HCT116 (cell line): ENCODE data around the gene MYCN. TPM values are rescaled to one million over a fixed set of nuclear protein-coding genes. Genes with fewer than 3 reads are reported as not detected.
"Not testable (repeated sequence)": the region's sequence is repeated elsewhere in the genome, so short reads cannot be mapped to it uniquely, and the experiment has no call there.

ENCODE experiments used
- ATAC-seq: fragments of 200-7000 bp; cut with Tn5 transposase; 2 replicates; pipeline ENCODE4 v1.9.1; 2020; ENCODE audit warnings: mild to moderate bottlenecking, moderate library complexity
- BruUV-seq: library from RNA; stranded (reverse); fragments of 400-500 nt; replicated peaks from 2 replicates; lab custom pipeline; 2021; lab: Mats Ljungman, UMichigan
- CTCF ChIA-PET: fragments of 300-600 bp; sonication (Branson Sonifier 250); formaldehyde crosslinking; loops from one replicate; lab custom pipeline; 2021; ENCODE audit warnings: antibody characterized with exemption; lab: Charles Lee
- POLR2A ChIA-PET: fragments of 300-600, 350-600 bp; sonication (Branson Sonifier 250); formaldehyde crosslinking; loops from one replicate; lab custom pipeline; 2021; ENCODE audit warnings: antibody characterized with exemption; lab: Charles Lee
- RAD21 ChIA-PET, 2 experiments: fragments of 300-600 bp; sonication (Branson Sonifier 250); formaldehyde crosslinking; loops; one replicate each; lab custom pipeline; 2023; ENCODE audit warnings: low total read pairs in 2 of 2; ENCODE audit not compliant: uncharacterized antibody in 2 of 2, unreplicated experiment in 2 of 2, low non-redundant PET in 1 of 2; lab: Charles Lee
- DNase-seq: peaks from one replicate; pipeline ENCODE4 v3.0.0-alpha.2; 2010; ENCODE audit warnings: low read depth, low spot score
- H2AFZ ChIP-seq: fragments of 200-600 bp; shearing (Covaris generic), sonication (generic); 2 replicates; pipeline ENCODE4 v1.6.1; 2017; ENCODE audit warnings: low read depth, mixed run types, mixed read lengths, antibody characterized with exemption, low read length; ENCODE audit not compliant: poor library complexity, severe bottlenecking
- H3K27ac ChIP-seq: 2 replicates; pipeline ENCODE4 v1.5.1; 2012; ENCODE audit warnings: low read depth, low read length
- H3K27me3 ChIP-seq: fragments of 200-600 bp; sonication (generic); 2 replicates; pipeline ENCODE4 v1.6.1; 2016; ENCODE audit warnings: mixed run types, low read length, mixed read lengths; ENCODE audit not compliant: insufficient read depth
- H3K36me3 ChIP-seq, 2 experiments: fragments of 200-500 bp in 1 of 2; fragments of 200-600 bp in 1 of 2; sonication (Bioruptor generic) in 1 of 2; sonication (generic) in 1 of 2; 2 replicates each; pipeline versions ENCODE4 v1.5.1 to v1.6.1; 2014 to 2016; ENCODE audit warnings: low read length in 2 of 2, inconsistent platforms in 1 of 2, mixed read lengths in 1 of 2, mixed run types in 1 of 2; ENCODE audit not compliant: insufficient read depth in 2 of 2, control insufficient read depth in 1 of 2
- H3K4me1 ChIP-seq, 2 experiments: fragments of 200-600 bp in 1 of 2; sonication (generic) in 1 of 2; 2 replicates each; pipeline versions ENCODE4 v1.5.1 to v1.6.1; 2012 to 2017; ENCODE audit warnings: low read length in 2 of 2, inconsistent platforms in 1 of 2, mild to moderate bottlenecking in 1 of 2, mixed read lengths in 1 of 2, mixed run types in 1 of 2, moderate library complexity in 1 of 2; ENCODE audit not compliant: insufficient read depth in 2 of 2, control insufficient read depth in 1 of 2
- H3K4me2 ChIP-seq: fragments of 200-600 bp; sonication (generic); 2 replicates; pipeline ENCODE4 v1.6.1; 2017; ENCODE audit warnings: mixed run types, low read length, mixed read lengths
- H3K4me3 ChIP-seq, 2 experiments: fragments of 200-600 bp in 1 of 2; sonication (generic) in 1 of 2; replicated peaks in 1 of 2; 2 replicates each; pipeline ENCODE4 v1.5.1; 2011 to 2016; ENCODE audit warnings: low read length in 2 of 2, control low read depth in 1 of 2, low read depth in 1 of 2, mild to moderate bottlenecking in 1 of 2, mixed read lengths in 1 of 2, mixed run types in 1 of 2
- H3K79me2 ChIP-seq: fragments of 200-600 bp; sonication (generic); 2 replicates; pipeline ENCODE4 v1.6.1; 2017; ENCODE audit warnings: mild to moderate bottlenecking, mixed run types, low read length, moderate library complexity, mixed read lengths; ENCODE audit not compliant: insufficient read depth
- H3K9ac ChIP-seq: fragments of 200-600 bp; sonication (generic); 2 replicates; pipeline ENCODE4 v1.6.1; 2016; ENCODE audit warnings: low read length, mixed read lengths
- H3K9me2 ChIP-seq: fragments of 200-600 bp; sonication (generic), shearing (Covaris generic); 2 replicates; pipeline ENCODE4 v1.6.1; 2017; ENCODE audit warnings: mixed run types, mild to moderate bottlenecking, moderate library complexity; ENCODE audit not compliant: insufficient read depth
- H3K9me3 ChIP-seq, 2 experiments: fragments of 200-500 bp in 1 of 2; fragments of 200-600 bp in 1 of 2; sonication (Bioruptor generic) in 1 of 2; sonication (generic) in 1 of 2; 2 replicates each; pipeline ENCODE4 v1.6.1; 2014 to 2017; ENCODE audit warnings: low read length in 2 of 2, mixed read lengths in 2 of 2, inconsistent platforms in 1 of 2, low read depth in 1 of 2, mild to moderate bottlenecking in 1 of 2, mixed run types in 1 of 2, moderate library complexity in 1 of 2; ENCODE audit not compliant: control insufficient read depth in 1 of 2, insufficient read depth in 1 of 2
- H4K20me1 ChIP-seq: fragments of 200-600 bp; sonication (generic), shearing (Covaris generic); 2 replicates; pipeline ENCODE4 v1.6.1; 2017; ENCODE audit warnings: mixed run types, mild to moderate bottlenecking, moderate library complexity; ENCODE audit not compliant: insufficient read depth
- ATF3 ChIP-seq: IDR thresholded peaks from 2 replicates; pipeline ENCODE4 v1.6.1; 2012
- CBX3 ChIP-seq: IDR thresholded peaks from 2 replicates; pipeline ENCODE4 v1.6.1; 2012; ENCODE audit warnings: low read depth
- CTCF ChIP-seq, 3 experiments: fragments of 200-600 bp in 1 of 3; sonication (generic) in 1 of 3; IDR thresholded peaks in 2 of 3; conservative IDR thresholded peaks in 1 of 3; 2 replicates each; pipeline ENCODE4 v1.5.1; 2012 to 2017; ENCODE audit warnings: low read depth in 2 of 3, low read length in 2 of 3, antibody characterized with exemption in 1 of 3, borderline replicate concordance in 1 of 3, control low read depth in 1 of 3, mild to moderate bottlenecking in 1 of 3, mixed read lengths in 1 of 3, mixed run types in 1 of 3, moderate library complexity in 1 of 3; ENCODE audit not compliant: insufficient read depth in 1 of 3
- EGR1 ChIP-seq: IDR thresholded peaks from 2 replicates; pipeline ENCODE4 v1.6.1; 2012; ENCODE audit warnings: low read depth
- ELF1 ChIP-seq: IDR thresholded peaks from 2 replicates; pipeline ENCODE4 v1.6.1; 2012; ENCODE audit warnings: low read depth, borderline replicate concordance
- EZH2 ChIP-seq: fragments of 200-600 bp; sonication (generic); IDR thresholded peaks from 2 replicates; pipeline ENCODE4 v1.6.1; 2017; ENCODE audit warnings: antibody characterized with exemption, mixed run types
- EZH2phosphoT487 ChIP-seq: fragments of 200-600 bp; IDR thresholded peaks from 2 replicates; pipeline ENCODE4 v1.6.1; 2018; ENCODE audit warnings: antibody characterized with exemption, borderline replicate concordance
- FOSL1 ChIP-seq: IDR thresholded peaks from 2 replicates; pipeline ENCODE4 v1.6.1; 2012; ENCODE audit warnings: low read depth
- JUND ChIP-seq: IDR thresholded peaks from 2 replicates; pipeline ENCODE4 v1.6.1; 2012
- POLR2AphosphoS5 ChIP-seq: IDR thresholded peaks from 2 replicates; pipeline ENCODE4 v1.6.1; 2011; ENCODE audit warnings: mild to moderate bottlenecking, low read depth, low read length, moderate library complexity
- SIN3A ChIP-seq: IDR thresholded peaks from 2 replicates; pipeline ENCODE4 v1.6.1; 2012; ENCODE audit warnings: low read depth
- SP1 ChIP-seq: IDR thresholded peaks from 2 replicates; pipeline ENCODE4 v1.6.1; 2012; ENCODE audit warnings: low read depth
- SRF ChIP-seq: IDR thresholded peaks from 2 replicates; pipeline ENCODE4 v1.6.1; 2012; ENCODE audit warnings: low read depth
- TCF7L2 ChIP-seq: IDR thresholded peaks from 2 replicates; pipeline ENCODE4 v1.7.0; 2011; ENCODE audit warnings: borderline replicate concordance, inconsistent platforms; ENCODE audit not compliant: insufficient read depth, insufficient read length; ENCODE audit errors: extremely low read depth
- YY1 ChIP-seq: IDR thresholded peaks from 2 replicates; pipeline ENCODE4 v1.6.1; 2011; ENCODE audit warnings: low read length, low read depth, moderate library complexity, mild to moderate bottlenecking; ENCODE audit not compliant: insufficient replicate concordance; ENCODE audit errors: extremely low read depth
- ZBTB33 ChIP-seq: IDR thresholded peaks from 2 replicates; pipeline ENCODE4 v1.6.1; 2011; ENCODE audit warnings: mild to moderate bottlenecking, low read length, moderate library complexity; ENCODE audit not compliant: insufficient replicate concordance; ENCODE audit errors: extremely low read depth
- ZFX ChIP-seq: fragments of 450-650 bp; IDR thresholded peaks from 2 replicates; pipeline ENCODE4 v1.6.1; 2017
- intact Hi-C: fragments of 100-400 bp; cut with micrococcal nuclease; formaldehyde crosslinking; loops from 2 replicates; pipeline ENCODE4 v1.10.0; 2022
- total RNA-seq: library from RNA; stranded (reverse); gene quantifications from one replicate; pipeline ENCODE4 v1.2.1, GENCODE V29; 2021; ENCODE audit not compliant: unreplicated experiment

Gene MYCN
- total RNA-seq, 1 experiment from 2014 or later, result not detected

GRCh38 chr2:15927551-15928218 is 12.7 kb upstream of the MYCN start:
- ChIA-PET POLR2A (no interaction called here), RAD21 (no interaction called here)
- Histone ChIP-seq H3K27me3 (no peaks in the 10 kb centered on the region), H3K9me2 (no peaks in the 10 kb centered on the region), H3K9me3 (no peaks in the 10 kb centered on the region), H4K20me1 (no peaks in the 10 kb centered on the region), H3K9ac (no peak overlapping the region), H3K4me3 (no peak overlapping the region), H3K27ac (no peak overlapping the region), H3K4me2 (no peak overlapping the region), H3K79me2 (no peaks in the 10 kb centered on the region), H3K4me1 (peaks cover 0 to under 1% of the 10 kb centered on the region in 2 experiments; a peak in 2 of 4 replicates)
- ATAC-seq, result no peak
- intact Hi-C loops, result no loop called here
- no peak for DNase-seq
- no TSS peak for BruUV-seq
- TF ChIP-seq EZH2 (no peak), CTCF (IDR thresholded peaks at IDR 0.05 in 2 of 3, conservative IDR thresholded peaks at IDR 0.05 in 1 of 3; ENCODE audit: borderline replicate concordance in 1 of 3, insufficient read depth in 1 of 3, low read depth in 2 of 3, low read length in 2 of 3) (no peak), ZFX (no peak), SRF (no peak), POLR2AphosphoS5 (no peak), CBX3 (no peak), SP1 (no peak), JUND (no peak), YY1 (no peak), TCF7L2 (no peak), ATF3 (no peak), ELF1 (no peak), FOSL1 (no peak), EZH2phosphoT487 (no peak), SIN3A (no peak), ZBTB33 (no peak), EGR1 (no peak)
- TF ChIP-seq, all 23 proteins: peak for 0
- no peak overlapping the region for H2AFZ ChIP-seq
- no peaks in the 10 kb centered on the region for H3K36me3 ChIP-seq
- CTCF ChIA-PET, result no interaction called here

- CTCF ChIA-PET, BruUV-seq, ATAC-seq: not testable (repeated sequence)
Measured at GRCh38 chr2:15929008-15929407, 11.3 kb upstream of the MYCN start.

More at GRCh38 chr2:15929008-15929407, 11.3 kb upstream of the MYCN start:
- H4K20me1 ChIP-seq, H3K4me1 ChIP-seq, H3K9me3 ChIP-seq, H3K9ac ChIP-seq, RAD21 ChIA-PET, H3K27me3 ChIP-seq, H3K4me3 ChIP-seq, POLR2A ChIA-PET, H3K79me2 ChIP-seq, DNase-seq, H3K4me2 ChIP-seq, H3K36me3 ChIP-seq, H3K9me2 ChIP-seq, H2AFZ ChIP-seq, H3K27ac ChIP-seq, intact Hi-C loops: not testable (repeated sequence)
